T-helper 17 cell (primary cell): ENCODE results near the gene SPATA7. TPM values are rescaled to one million over a fixed set of nuclear protein-coding genes. Genes with fewer than 3 reads are reported as not detected.
"Not testable (repeated sequence)": the region's sequence is repeated elsewhere in the genome, so short reads cannot be mapped to it uniquely, and the experiment has no call there.

Experiments used
- ATAC-seq: fragments of 150-1000 bp; cut with Tn5 transposase; 2 replicates; pipeline ENCODE4 v1.10.0; 2021; ENCODE audit warnings: mild to moderate bottlenecking, moderate library complexity
- DNase-seq, 3 donors: peaks; one replicate each; pipeline versions ENCODE4 v3.0.0 to v3.0.0-alpha.2; 2020 to 2021
- H3K9me3 ChIP-seq: one replicate; pipeline ENCODE4 v1.7.0; 2013; ENCODE audit warnings: low read length, mild to moderate bottlenecking; ENCODE audit not compliant: control insufficient read depth, poor library complexity, severe bottlenecking
- H3K27ac Mint-ChIP-seq: one replicate; pipeline ENCODE4 v1.8.0; 2022; ENCODE audit warnings: mild to moderate bottlenecking, moderate library complexity, mixed read lengths
- H3K27me3 Mint-ChIP-seq: one replicate; pipeline ENCODE4 v1.8.0; 2022; ENCODE audit warnings: mixed read lengths
- H3K36me3 Mint-ChIP-seq: one replicate; pipeline ENCODE4 v1.8.0; 2022; ENCODE audit warnings: low read depth, mixed read lengths
- H3K4me1 Mint-ChIP-seq: one replicate; pipeline ENCODE4 v1.8.0; 2022; ENCODE audit warnings: mild to moderate bottlenecking, mixed read lengths
- H3K4me3 Mint-ChIP-seq: one replicate; pipeline ENCODE4 v1.8.0; 2022; ENCODE audit warnings: mild to moderate bottlenecking, moderate library complexity, mixed read lengths
- total RNA-seq, 4 donors: library from RNA in 2 of 4; stranded (reverse) in 2 of 4; gene quantifications; one replicate each; pipeline ENCODE4 v1.2.3 and lab custom pipeline; 2022 to 2026

The SPATA7 gene
- total RNA-seq, 2 donors from 2014 or later: 5.5 to 5.7 TPM

DNA sequence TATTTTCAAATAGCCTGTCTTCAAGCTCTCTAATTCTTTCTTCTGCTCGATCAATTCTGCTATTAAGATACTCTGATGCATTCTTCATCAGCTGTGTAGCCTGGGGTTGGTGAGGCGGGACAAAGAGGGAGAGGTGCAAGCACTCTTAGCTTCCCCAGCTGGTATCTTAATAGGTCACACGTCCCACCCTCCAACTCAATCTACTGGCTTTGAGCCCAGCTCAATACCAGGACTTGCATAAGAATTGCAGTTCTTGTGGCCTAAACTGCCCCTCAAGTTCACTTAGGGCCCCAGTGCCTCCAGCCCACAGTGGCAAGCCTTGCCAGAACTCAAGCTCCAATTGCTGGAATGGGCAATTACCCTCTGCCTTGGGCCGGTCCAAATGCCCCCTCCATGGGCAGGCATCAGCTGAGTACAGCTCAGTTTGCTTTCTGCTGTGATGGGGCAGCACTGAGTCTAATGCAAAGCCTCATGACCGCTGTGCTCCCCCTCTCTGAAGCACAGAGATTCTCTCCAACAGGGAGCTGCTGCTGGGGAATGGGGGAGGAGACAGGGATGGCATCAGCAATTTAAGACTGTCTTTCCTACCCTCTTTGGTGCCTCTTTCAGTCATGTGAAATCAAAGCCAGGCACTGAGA, 5.6 kb upstream of the SPATA7 start:
- H3K27me3 Mint-ChIP-seq: peaks cover 10% of the 10 kb centered on the region
- peaks cover 10% of the 10 kb centered on the region for H3K4me1 Mint-ChIP-seq
- DNase-seq (no peak), ATAC-seq (no peak)
- no peaks in the 10 kb centered on the region for H3K9me3 ChIP-seq
- H3K27ac Mint-ChIP-seq: no peak overlapping the region
- no peaks in the 10 kb centered on the region for H3K36me3 Mint-ChIP-seq
- H3K4me3 Mint-ChIP-seq: no peak overlapping the region

DNA sequence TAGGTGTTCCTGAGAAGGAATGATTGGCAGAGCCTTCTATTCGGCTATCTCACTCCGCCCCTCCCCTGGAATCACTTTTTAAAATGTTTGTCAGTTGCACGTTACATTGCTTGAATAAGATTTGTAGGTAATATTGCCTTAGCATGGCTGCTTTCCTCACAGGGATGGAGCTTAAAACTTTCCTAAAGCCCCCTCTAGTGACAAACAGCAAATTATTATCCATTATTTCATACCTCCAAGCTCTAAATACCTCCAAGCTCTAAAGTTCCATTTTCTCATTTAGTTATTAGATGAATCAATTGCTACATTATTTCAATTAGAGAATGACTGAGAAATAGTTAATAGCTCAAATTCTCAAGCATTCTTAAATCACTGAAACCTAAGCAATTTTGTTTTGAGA, 5.1 kb upstream of the SPATA7 start:
- H3K27me3 Mint-ChIP-seq: peaks cover 10% of the 10 kb centered on the region
- no peaks in the 10 kb centered on the region for H3K9me3 ChIP-seq
- ATAC-seq (no peak), DNase-seq (no peak)
- H3K36me3 Mint-ChIP-seq: no peaks in the 10 kb centered on the region
- no peak overlapping the region for H3K27ac Mint-ChIP-seq
- H3K4me1 Mint-ChIP-seq: peaks cover 10% of the 10 kb centered on the region
- H3K4me3 Mint-ChIP-seq: no peak overlapping the region

DNA sequence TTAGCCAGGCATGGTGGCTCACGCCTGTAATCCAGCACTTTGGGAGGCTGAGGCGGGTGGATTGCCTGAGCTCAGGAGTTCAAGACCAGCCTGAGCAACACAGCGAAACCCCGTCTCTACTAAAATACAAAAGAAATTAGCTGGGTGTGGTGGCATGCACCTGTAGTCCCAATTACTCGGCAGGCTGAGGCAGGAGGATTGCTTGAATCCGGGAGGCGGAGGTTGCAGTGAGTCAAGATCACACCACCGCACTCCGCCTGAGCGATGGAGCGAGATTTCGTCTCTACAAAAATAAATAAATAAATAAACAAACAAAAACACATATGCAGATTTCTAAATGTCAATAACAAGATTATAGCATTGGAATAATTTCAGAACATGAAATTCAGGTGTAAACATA, 3.8 kb upstream of the SPATA7 start:
- not testable (repeated sequence) for ATAC-seq, H3K9me3 ChIP-seq, H3K4me3 Mint-ChIP-seq, H3K36me3 Mint-ChIP-seq, DNase-seq, H3K27ac Mint-ChIP-seq
- Mint-ChIP-seq H3K27me3 (peaks cover 10% of the 10 kb centered on the region), H3K4me1 (peaks cover 15% of the 10 kb centered on the region)

DNA sequence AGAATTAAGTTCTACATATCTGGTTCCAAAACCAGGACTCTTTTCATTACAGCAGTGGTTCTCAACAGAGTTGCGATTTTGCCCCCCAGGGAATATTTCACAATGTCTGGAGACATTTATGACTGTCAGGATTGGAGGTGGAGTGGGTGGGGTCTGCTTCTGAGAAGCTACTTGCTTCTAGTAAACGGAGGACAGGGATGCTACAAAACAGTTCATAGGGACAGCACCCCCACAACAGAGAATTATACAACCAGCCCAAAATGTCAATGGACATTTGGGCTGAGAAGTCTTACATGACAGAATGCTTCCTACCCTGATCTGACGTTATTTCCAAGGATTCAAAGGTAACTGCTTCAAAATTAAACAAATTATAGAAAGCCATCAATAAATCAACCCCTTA, 739 bp upstream of the SPATA7 start:
- Mint-ChIP-seq H3K27ac (peak overlapping the region; percentile 92), H3K36me3 (no peaks in the 10 kb centered on the region), H3K4me3 (peak overlapping the region; percentile 94), H3K4me1 (peaks cover 16% of the 10 kb centered on the region), H3K27me3 (peaks cover 2% of the 10 kb centered on the region)
- no peaks in the 10 kb centered on the region for H3K9me3 ChIP-seq
- ATAC-seq: no peak
- no peak for DNase-seq

DNA sequence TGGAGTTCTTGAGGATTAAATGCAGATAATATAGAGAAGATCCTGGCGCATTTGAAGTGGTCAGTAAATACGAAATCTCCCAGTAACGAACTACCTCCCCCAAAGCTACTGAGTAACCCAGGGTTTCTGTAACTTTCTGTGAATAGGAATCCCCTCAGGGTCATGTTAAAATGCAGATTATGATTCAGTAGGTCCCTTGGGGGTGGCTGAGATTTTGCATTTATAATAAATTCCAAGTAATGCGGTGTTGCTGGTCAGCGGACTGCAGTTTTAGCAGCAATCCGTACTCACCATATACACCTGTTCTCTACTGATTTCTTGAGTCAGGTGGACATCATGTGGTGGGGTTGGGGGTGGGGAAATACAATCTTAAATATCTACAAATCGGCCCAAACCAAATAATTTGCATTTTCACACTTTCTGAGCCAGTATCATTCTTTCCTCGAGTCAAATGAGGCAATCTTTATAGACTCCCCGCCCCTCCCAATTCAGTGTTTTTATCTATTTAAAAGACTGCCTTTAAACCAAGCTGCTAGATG, 868 bp downstream of the SPATA7 start:
- no peaks in the 10 kb centered on the region for H3K9me3 ChIP-seq
- Mint-ChIP-seq H3K4me3 (peak overlapping the region; percentile 94), H3K27ac (peak overlapping the region; percentile 92), H3K36me3 (no peaks in the 10 kb centered on the region), H3K4me1 (peaks cover 16% of the 10 kb centered on the region), H3K27me3 (no peaks in the 10 kb centered on the region)
- ATAC-seq (no peak), DNase-seq (no peak)

DNA sequence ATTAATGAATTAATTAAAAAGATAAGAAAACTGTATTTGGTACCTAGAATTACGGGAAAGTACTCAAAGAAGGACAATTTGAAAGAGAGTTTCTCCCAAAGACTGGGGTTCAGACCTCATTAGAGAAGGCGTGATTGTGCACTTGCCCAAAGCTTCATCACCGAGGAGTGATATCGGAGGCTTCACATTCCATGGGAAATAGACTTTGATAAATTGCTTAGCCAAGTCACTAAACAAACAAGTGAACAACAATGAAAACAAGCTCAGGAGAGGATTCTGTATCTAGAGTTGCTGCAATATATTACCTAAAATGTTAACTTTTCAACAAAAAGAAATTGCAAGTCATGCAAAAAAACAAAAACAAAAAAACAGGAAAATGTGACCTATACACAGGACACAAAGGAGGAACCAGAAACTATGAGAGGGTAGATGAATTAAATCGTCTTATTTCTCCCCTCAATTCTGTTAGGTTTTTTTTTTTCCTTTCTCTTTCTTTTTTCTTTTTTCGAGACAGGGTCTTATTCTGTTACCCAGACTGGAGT, 3.4 kb downstream of the SPATA7 start:
- H3K9me3 ChIP-seq: no peaks in the 10 kb centered on the region
- Mint-ChIP-seq H3K36me3 (peaks cover 2% of the 10 kb centered on the region), H3K4me1 (peaks cover 10% of the 10 kb centered on the region), H3K4me3 (no peak overlapping the region), H3K27ac (no peak overlapping the region), H3K27me3 (no peaks in the 10 kb centered on the region)
- DNase-seq (no peak), ATAC-seq (no peak)

DNA sequence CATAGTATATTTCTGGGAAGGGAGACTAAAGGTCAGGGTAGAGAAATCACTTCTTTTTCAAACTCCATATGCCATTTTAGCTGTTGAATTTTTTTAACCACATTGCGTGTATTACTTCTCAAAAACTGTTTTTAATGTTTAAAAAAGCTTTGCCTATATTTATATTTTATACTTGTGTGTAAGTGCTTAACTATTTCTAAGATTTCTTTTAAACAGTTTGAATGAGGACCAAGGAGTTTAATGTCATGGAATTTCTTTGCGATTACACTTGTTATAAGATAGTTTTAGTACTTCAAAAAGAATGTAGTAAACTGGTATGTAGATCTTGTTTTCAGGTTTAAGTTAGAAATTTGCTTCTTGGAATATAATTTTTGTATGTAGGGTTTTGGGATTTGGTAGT, 7.2 kb downstream of the SPATA7 start:
- H3K9me3 ChIP-seq: no peaks in the 10 kb centered on the region
- H3K4me3 Mint-ChIP-seq: no peak overlapping the region
- ATAC-seq (no peak), DNase-seq (no peak)
- H3K36me3 Mint-ChIP-seq: peaks cover 9% of the 10 kb centered on the region
- H3K4me1 Mint-ChIP-seq: no peaks in the 10 kb centered on the region
- H3K27me3 Mint-ChIP-seq: no peaks in the 10 kb centered on the region
- no peak overlapping the region for H3K27ac Mint-ChIP-seq

DNA sequence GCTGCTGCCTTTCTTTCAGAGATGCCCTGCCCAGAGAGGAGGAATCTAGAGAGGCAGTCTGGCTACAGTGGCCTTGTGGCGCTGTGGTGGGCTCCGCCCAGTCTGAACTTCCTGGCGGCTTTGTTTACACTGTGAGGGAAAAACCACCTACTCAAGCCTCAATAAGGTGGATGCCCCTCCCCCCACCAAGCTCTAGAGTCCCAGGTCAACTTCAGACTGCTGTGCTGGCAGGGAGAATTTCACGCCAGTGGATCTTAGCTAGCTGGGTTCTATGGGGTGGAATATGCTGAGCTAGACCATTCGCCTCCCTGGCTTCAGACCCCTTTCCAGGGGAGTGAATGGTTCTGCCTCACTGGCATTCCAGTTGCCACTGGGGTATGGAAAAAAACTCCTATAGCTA, 25.6 kb downstream of the SPATA7 start:
- peaks cover 10% of the 10 kb centered on the region for H3K9me3 ChIP-seq
- H3K4me3 Mint-ChIP-seq: no peak overlapping the region
- no peak overlapping the region for H3K27ac Mint-ChIP-seq
- ATAC-seq: no peak
- no peak for DNase-seq
- H3K4me1 Mint-ChIP-seq: no peaks in the 10 kb centered on the region
- no peaks in the 10 kb centered on the region for H3K27me3 Mint-ChIP-seq
- peaks cover 8% of the 10 kb centered on the region for H3K36me3 Mint-ChIP-seq

DNA sequence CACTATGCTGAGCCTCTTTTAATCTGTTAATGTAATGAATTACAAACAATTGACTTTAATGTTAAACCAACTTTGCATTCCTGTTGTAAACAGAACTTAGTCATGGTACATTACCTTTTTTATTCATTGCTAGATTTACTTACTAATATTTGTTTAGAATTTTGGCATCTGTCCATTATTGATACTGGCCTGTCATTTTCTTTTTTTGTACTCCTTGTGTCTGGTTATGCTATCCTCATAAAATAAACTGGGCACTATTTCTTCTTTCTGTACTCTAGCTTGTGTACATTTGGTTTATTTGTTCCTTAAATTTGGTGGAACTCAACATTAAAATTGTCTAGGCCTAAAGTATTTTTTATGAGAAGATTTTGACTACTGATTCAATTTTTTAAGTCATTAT, 32.1 kb downstream of the SPATA7 start:
- Mint-ChIP-seq H3K4me1 (peaks cover 3% of the 10 kb centered on the region), H3K27ac (no peak overlapping the region), H3K27me3 (no peaks in the 10 kb centered on the region), H3K36me3 (peaks cover 2% of the 10 kb centered on the region), H3K4me3 (no peak overlapping the region)
- peaks cover 10% of the 10 kb centered on the region for H3K9me3 ChIP-seq
- ATAC-seq: no peak
- DNase-seq: no peak

DNA sequence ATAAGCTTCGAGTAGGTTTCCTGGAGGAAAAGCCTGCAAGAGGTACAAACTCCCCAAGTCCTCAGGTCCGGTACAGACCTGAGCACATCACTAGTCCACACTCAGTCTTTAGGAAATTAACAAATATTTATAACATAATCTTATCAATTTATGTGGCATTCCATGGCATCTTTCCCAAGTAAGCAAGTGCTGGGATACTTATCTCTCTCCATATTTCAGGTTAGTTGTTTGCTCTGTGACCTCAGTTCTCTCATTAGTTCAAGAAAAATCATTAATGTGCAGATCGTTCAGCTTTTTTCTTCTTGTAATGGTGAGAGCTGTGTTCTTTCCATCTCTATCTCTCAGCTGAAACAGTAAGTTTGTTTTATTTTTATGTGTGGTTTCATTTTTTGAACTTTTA, 34.7 kb downstream of the SPATA7 start:
- no peaks in the 10 kb centered on the region for H3K27me3 Mint-ChIP-seq
- no peaks in the 10 kb centered on the region for H3K9me3 ChIP-seq
- no peak overlapping the region for H3K27ac Mint-ChIP-seq
- H3K36me3 Mint-ChIP-seq: peaks cover 5% of the 10 kb centered on the region
- ATAC-seq: no peak
- no peak overlapping the region for H3K4me3 Mint-ChIP-seq
- peaks cover 5% of the 10 kb centered on the region for H3K4me1 Mint-ChIP-seq
- no peak for DNase-seq

DNA sequence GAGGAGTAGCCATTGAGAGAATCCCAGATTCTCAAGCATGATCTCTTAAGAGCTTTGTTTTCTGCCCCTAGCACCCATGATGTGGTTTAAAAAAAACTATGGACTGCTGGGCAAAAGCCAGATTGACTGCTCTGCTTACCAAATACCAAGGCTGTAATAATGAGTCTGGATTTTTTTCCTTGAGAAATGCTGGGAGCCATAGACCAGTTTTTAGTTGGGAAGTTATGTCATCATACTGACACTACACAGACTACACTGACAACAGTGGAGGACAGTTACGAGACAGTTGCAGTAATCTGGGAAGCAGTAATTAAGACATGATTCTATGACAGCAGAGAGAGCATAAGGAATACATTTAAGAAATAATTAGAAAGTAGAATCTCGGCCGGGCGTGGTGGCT, 35.8 kb downstream of the SPATA7 start:
- H3K36me3 Mint-ChIP-seq: peaks cover 5% of the 10 kb centered on the region
- no peaks in the 10 kb centered on the region for H3K27me3 Mint-ChIP-seq
- H3K9me3 ChIP-seq: no peaks in the 10 kb centered on the region
- ATAC-seq: no peak
- no peak overlapping the region for H3K27ac Mint-ChIP-seq
- no peak for DNase-seq
- H3K4me3 Mint-ChIP-seq: no peak overlapping the region
- peaks cover 5% of the 10 kb centered on the region for H3K4me1 Mint-ChIP-seq

DNA sequence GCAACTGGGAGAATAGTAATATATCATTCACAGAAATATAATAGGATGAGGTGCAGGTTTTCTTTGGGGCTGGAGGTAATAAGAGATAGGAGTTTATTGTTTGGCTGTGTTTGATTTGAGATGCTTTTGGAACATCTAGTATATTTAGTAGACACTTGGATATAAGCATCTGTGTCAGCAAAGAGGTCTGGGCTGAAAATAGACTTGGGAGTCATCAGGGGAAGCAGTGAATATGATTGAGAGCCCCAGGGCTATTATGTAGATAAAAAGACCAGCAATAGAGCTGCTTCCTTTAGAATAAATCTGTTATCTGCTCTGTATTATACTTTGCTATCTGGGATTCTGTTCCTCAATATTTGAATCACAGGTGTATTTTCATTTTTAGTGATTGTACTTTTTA, 36.6 kb downstream of the SPATA7 start:
- Mint-ChIP-seq H3K27ac (no peak overlapping the region), H3K27me3 (no peaks in the 10 kb centered on the region), H3K36me3 (peaks cover 5% of the 10 kb centered on the region), H3K4me1 (peaks cover 5% of the 10 kb centered on the region), H3K4me3 (no peak overlapping the region)
- no peaks in the 10 kb centered on the region for H3K9me3 ChIP-seq
- DNase-seq (no peak), ATAC-seq (no peak)

DNA sequence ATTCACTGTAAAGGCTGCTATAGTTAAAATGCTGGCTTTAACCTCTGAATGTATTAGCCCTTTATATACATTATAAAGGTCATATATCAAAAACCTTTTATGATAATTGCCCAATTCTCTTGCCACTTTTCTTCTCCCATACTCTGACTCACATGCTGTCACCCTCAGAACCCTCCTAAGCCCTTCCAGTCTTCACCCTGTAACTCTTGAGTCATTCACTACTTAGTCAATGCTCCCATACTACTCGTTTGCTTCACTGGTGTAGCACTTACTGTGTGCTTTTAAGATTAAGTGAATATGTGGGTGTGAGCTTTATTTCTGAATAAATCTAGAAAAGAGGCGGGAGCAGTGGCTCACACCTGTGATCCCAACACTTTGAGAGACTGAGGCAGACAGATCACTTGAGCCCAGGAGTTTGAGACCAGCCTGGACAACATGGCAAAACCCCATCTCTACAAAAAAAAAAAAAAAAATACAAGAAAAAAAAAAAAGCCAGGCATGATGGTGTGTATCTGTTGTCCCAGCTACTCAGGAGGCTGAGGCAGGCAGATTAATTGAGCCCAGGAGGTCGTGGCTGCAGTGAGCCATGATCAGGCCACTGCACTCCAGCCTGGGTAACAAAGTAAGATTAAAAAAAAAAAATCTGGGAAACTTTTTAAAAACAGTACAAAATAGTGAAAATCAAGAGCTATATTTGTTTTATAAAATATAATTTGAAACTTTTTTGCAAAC, 37.6 kb downstream of the SPATA7 start:
- Mint-ChIP-seq H3K4me1 (peaks cover 5% of the 10 kb centered on the region), H3K4me3 (no peak overlapping the region), H3K36me3 (peaks cover 5% of the 10 kb centered on the region), H3K27me3 (no peaks in the 10 kb centered on the region), H3K27ac (no peak overlapping the region)
- H3K9me3 ChIP-seq: no peaks in the 10 kb centered on the region
- DNase-seq (no peak), ATAC-seq (no peak)
